Ascending aorta (tissue), 2 donors: Measurements from ENCODE around the gene CDC20. TPM values are rescaled to one million over a fixed set of nuclear protein-coding genes. Genes with fewer than 3 reads are reported as not detected.

ENCODE experiments used
- DNase-seq, 2 donors: peaks; one replicate each; pipeline ENCODE4 v3.0.0-alpha.2; 2019; ENCODE audit warnings: low spot score in 2 of 2
- H3K27ac ChIP-seq, 2 donors: fragments of 200-600 bp; sonication (generic); one replicate each; pipeline ENCODE4 v1.5.1; 2016 to 2017; ENCODE audit warnings: mild to moderate bottlenecking in 1 of 2
- H3K27me3 ChIP-seq: fragments of 200-600 bp; sonication (generic); one replicate; pipeline ENCODE4 v1.5.1; 2017
- H3K36me3 ChIP-seq, 2 donors: fragments of 200-600 bp; sonication (generic); one replicate each; pipeline ENCODE4 v1.5.1; 2016
- H3K4me1 ChIP-seq, 2 donors: fragments of 200-600 bp; sonication (generic); one replicate each; pipeline ENCODE4 v1.5.1; 2016 to 2017; ENCODE audit warnings: mild to moderate bottlenecking in 1 of 2
- H3K4me3 ChIP-seq, 2 donors: fragments of 200-600 bp; sonication (generic); one replicate each; pipeline ENCODE4 v1.5.1; 2016 to 2017; ENCODE audit warnings: mild to moderate bottlenecking in 1 of 2
- H3K9me3 ChIP-seq, 2 donors: fragments of 200-600 bp; sonication (generic); one replicate each; pipeline ENCODE4 v1.5.1; 2016
- CTCF ChIP-seq, 3 experiments: fragments of 200-600 bp in 2 of 3; fragments of 450-650 bp in 1 of 3; sonication (generic) in 2 of 3; IDR thresholded peaks; one replicate each; pipeline ENCODE4 v1.5.1; 2016 to 2019; ENCODE audit warnings: antibody characterized with exemption in 3 of 3, mild to moderate bottlenecking in 1 of 3, moderate library complexity in 1 of 3
- intact Hi-C: fragments of 100-400 bp; cut with DNase I; formaldehyde crosslinking; loops from one replicate; pipeline ENCODE4 v1.15.1; 2023
- total RNA-seq: library from RNA; depleted of rRNA; stranded (reverse); fragments of >200 nt; gene quantifications from one replicate; pipeline ENCODE4 v1.1.0, GENCODE V29; 2016

CDC20 gene
- total RNA-seq = not detected

GRCh38 chr1:43358746-43359693, at the start of gene CDC20:
CDC20 (plus strand) TSS chr1:43358981; CDS start chr1:43359216, 235 bp downstream.
- no peak for TF ChIP-seq CTCF (IDR thresholded peaks at IDR 0.05)
- intact Hi-C loops = loop anchor here (1.0 to 10.0 kb wide), 8 partner anchors 9 to 677 kb away; partner anchors contain the start of genes ELOVL1, HYI, MED8 and PTPRF
- Histone ChIP-seq H3K4me3 (peak within 1 kb of the TSS; percentile 63 to 67), H3K9me3 (no peaks in the 10 kb centered on the region), H3K27ac (peak within 1 kb of the TSS; percentile 84 to 86), H3K4me1 (peaks cover 6 to 7% of the 10 kb centered on the region in 2 donors), H3K36me3 (peaks cover 21 to 27% of the 10 kb centered on the region in 2 donors), H3K27me3 (no peaks in the 10 kb centered on the region)
- peak; percentile 96 to 100 for DNase-seq

- Histone ChIP-seq H3K27me3 (no peaks in the 10 kb centered on the region), H3K4me3 (no peak overlapping the region), H3K4me1 (no peaks in the 10 kb centered on the region), H3K36me3 (no peaks in the 10 kb centered on the region), H3K27ac (no peak overlapping the region), H3K9me3 (no peaks in the 10 kb centered on the region)
- no peak for TF ChIP-seq CTCF (IDR thresholded peaks at IDR 0.05)
- no peak for DNase-seq
- intact Hi-C loops = no loop called here
Measured at GRCh38 chr1:43309405-43310025, 49.3 kb upstream of the CDC20 start.

GRCh38 chr1:43311521-43311920, 47.3 kb upstream of the CDC20 start:
- H3K4me1 ChIP-seq = no peaks in the 10 kb centered on the region
- no peaks in the 10 kb centered on the region for H3K27me3 ChIP-seq
- TF ChIP-seq CTCF (IDR thresholded peaks at IDR 0.05) = no peak
- no peak overlapping the region for H3K4me3 ChIP-seq
- intact Hi-C loops = no loop called here
- DNase-seq = no peak
- H3K36me3 ChIP-seq = no peaks in the 10 kb centered on the region
- H3K27ac ChIP-seq = no peak overlapping the region
- H3K9me3 ChIP-seq = no peaks in the 10 kb centered on the region

- Histone ChIP-seq H3K4me1 (no peaks in the 10 kb centered on the region), H3K36me3 (no peaks in the 10 kb centered on the region), H3K4me3 (no peak overlapping the region), H3K27me3 (no peaks in the 10 kb centered on the region), H3K27ac (no peak overlapping the region), H3K9me3 (no peaks in the 10 kb centered on the region)
- TF ChIP-seq CTCF (IDR thresholded peaks at IDR 0.05) = no peak
- intact Hi-C loops = no loop called here
- no peak for DNase-seq
Measured at GRCh38 chr1:43312212-43312623, 46.6 kb upstream of the CDC20 start.

GRCh38 chr1:43312663-43313515, 45.9 kb upstream of the CDC20 start:
- Histone ChIP-seq H3K36me3 (no peaks in the 10 kb centered on the region), H3K4me1 (no peaks in the 10 kb centered on the region), H3K27me3 (no peaks in the 10 kb centered on the region), H3K9me3 (no peaks in the 10 kb centered on the region), H3K4me3 (no peak overlapping the region), H3K27ac (no peak overlapping the region)
- TF ChIP-seq CTCF (IDR thresholded peaks at IDR 0.05) = no peak
- DNase-seq = no peak
- intact Hi-C loops = no loop called here
